Measurements from ENCODE around the gene SREBF2.

DNA sequence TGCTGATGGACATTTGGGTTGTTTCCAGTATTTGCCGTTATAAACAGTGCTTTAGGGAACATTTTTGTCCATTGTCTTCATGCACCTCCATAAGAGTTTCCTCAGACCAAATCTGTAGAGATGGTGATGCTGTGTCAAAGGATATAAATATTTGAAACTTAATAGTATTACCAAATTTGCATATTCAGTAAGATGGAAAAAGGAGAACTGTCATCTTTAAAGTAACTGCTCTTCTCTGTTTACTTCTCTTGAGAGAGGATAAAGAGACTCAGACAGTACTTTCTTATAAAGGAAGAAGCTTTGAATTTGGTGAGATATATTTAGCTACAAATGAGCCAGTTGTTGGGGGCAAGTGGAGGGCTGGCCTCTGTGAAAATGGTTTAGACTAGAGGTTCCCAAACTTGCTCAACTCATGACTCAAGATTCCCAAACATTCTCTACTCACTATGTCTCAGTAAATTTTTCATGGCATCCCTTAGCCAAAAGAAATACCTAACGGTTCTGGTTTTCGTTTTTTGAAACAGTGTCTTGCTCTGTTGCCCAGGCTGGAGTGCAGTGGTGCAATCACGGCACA lies 55.8 kb downstream of the SREBF2 start:
- TF ChIP-seq EZH2 (IDR thresholded peaks at IDR 0.05; ENCODE audit: insufficient read depth, poor library complexity, severe bottlenecking), result no peak
- no peak for TF ChIP-seq EZH2phosphoT487 (IDR thresholded peaks at IDR 0.05; ENCODE audit: insufficient read depth, low read depth)

Measured in GM23248 (cell line).